Urinary bladder (tissue), 4 donors: Measurements from ENCODE around the gene PRDM16. TPM values are rescaled to one million over a fixed set of nuclear protein-coding genes. Genes with fewer than 3 reads are reported as not detected.

Experiments used
- DNase-seq: peaks from one replicate; pipeline ENCODE4 v3.0.0-alpha.2; 2015; ENCODE audit errors: extremely low spot score
- H3K27ac ChIP-seq: one replicate; pipeline ENCODE4 v1.5.1; 2013; ENCODE audit warnings: low read depth, mild to moderate bottlenecking, moderate library complexity
- H3K36me3 ChIP-seq: one replicate; pipeline ENCODE4 v1.6.1; 2013; ENCODE audit warnings: mild to moderate bottlenecking, moderate library complexity; ENCODE audit not compliant: insufficient read depth
- H3K4me1 ChIP-seq: one replicate; pipeline ENCODE4 v1.6.1; 2013; ENCODE audit warnings: mild to moderate bottlenecking, moderate library complexity; ENCODE audit not compliant: insufficient read depth
- H3K4me3 ChIP-seq: one replicate; pipeline ENCODE4 v1.5.1; 2013; ENCODE audit warnings: low read depth, low read length
- WGBS: extraction: QIAGEN DNeasy Blood & Tissue Kit; methylation state at CpG from one replicate; pipeline ENCODE4 v1.1.7; 2013; 5-methylcytosine and 5-hydroxymethylcytosine counted together
- polyA plus RNA-seq: library from polyadenylated mRNA; stranded (reverse); fragments of 200-250 nt; gene quantifications from one replicate; pipeline ENCODE4 v1.2.3, GENCODE V29; 2013
- total RNA-seq: library from RNA; depleted of rRNA; stranded (reverse); fragments of >200 nt; gene quantifications from one replicate; pipeline ENCODE4 v1.2.3, GENCODE V29; 2014
- donor health status: healthy with polysubstance abuse.
- donor health status: healthy.

The PRDM16 gene
- total and polyA plus RNA-seq, 2 donors = 2.8 to 3.7 TPM

GRCh38 chr1:3113047-3113740 lies 44.2 kb downstream of the PRDM16 start:
- no peaks in the 10 kb centered on the region for H3K4me1 ChIP-seq
- 75% methylated on average over 20 of the region's 20 CpGs for WGBS
- H3K27ac ChIP-seq = no peak overlapping the region
- no peaks in the 10 kb centered on the region for H3K36me3 ChIP-seq
- no peak overlapping the region for H3K4me3 ChIP-seq
- DNase-seq = no peak

- no peaks in the 10 kb centered on the region for H3K4me1 ChIP-seq
- 63% methylated on average over 6 of the region's 6 CpGs for WGBS
- H3K27ac ChIP-seq = no peak overlapping the region
- no peak overlapping the region for H3K4me3 ChIP-seq
- no peaks in the 10 kb centered on the region for H3K36me3 ChIP-seq
- no peak for DNase-seq
Measured at GRCh38 chr1:3113741-3114056, 44.7 kb downstream of the PRDM16 start.

GRCh38 chr1:3114131-3114744 lies 45.2 kb downstream of the PRDM16 start:
- H3K4me3 ChIP-seq = no peak overlapping the region
- H3K36me3 ChIP-seq = no peaks in the 10 kb centered on the region
- no peak overlapping the region for H3K27ac ChIP-seq
- WGBS = 94% methylated on average over 49 of the region's 49 CpGs
- H3K4me1 ChIP-seq = no peaks in the 10 kb centered on the region
- no peak for DNase-seq

GRCh38 chr1:3114846-3115245 lies 45.8 kb downstream of the PRDM16 start:
- no peaks in the 10 kb centered on the region for H3K4me1 ChIP-seq
- DNase-seq = no peak
- WGBS = 85% methylated on average over 8 of the region's 8 CpGs
- H3K36me3 ChIP-seq = no peaks in the 10 kb centered on the region
- no peak overlapping the region for H3K27ac ChIP-seq
- no peak overlapping the region for H3K4me3 ChIP-seq

GRCh38 chr1:3115275-3116149 lies 46.5 kb downstream of the PRDM16 start:
- Histone ChIP-seq H3K4me3 (no peak overlapping the region), H3K27ac (no peak overlapping the region), H3K36me3 (no peaks in the 10 kb centered on the region), H3K4me1 (no peaks in the 10 kb centered on the region)
- no peak for DNase-seq
- 85% methylated on average over 38 of the region's 38 CpGs for WGBS

- H3K4me3 ChIP-seq = no peak overlapping the region
- 90% methylated on average over 18 of the region's 18 CpGs for WGBS
- H3K4me1 ChIP-seq = no peaks in the 10 kb centered on the region
- no peaks in the 10 kb centered on the region for H3K36me3 ChIP-seq
- no peak overlapping the region for H3K27ac ChIP-seq
- no peak for DNase-seq
Measured at GRCh38 chr1:3116150-3116510, 47.1 kb downstream of the PRDM16 start.

- Histone ChIP-seq H3K4me1 (no peaks in the 10 kb centered on the region), H3K4me3 (no peak overlapping the region), H3K36me3 (no peaks in the 10 kb centered on the region), H3K27ac (no peak overlapping the region)
- 73% methylated on average over 13 of the region's 13 CpGs for WGBS
- no peak for DNase-seq
Measured at GRCh38 chr1:3116560-3116959, 47.6 kb downstream of the PRDM16 start.

- DNase-seq = no peak
- WGBS = 96% methylated on average over 16 of the region's 16 CpGs
- no peaks in the 10 kb centered on the region for H3K4me1 ChIP-seq
Measured at GRCh38 chr1:3117879-3118278, 48.9 kb downstream of the PRDM16 start.

GRCh38 chr1:3119061-3119460 lies 50.1 kb downstream of the PRDM16 start:
- Histone ChIP-seq H3K27ac (no peak overlapping the region), H3K36me3 (no peaks in the 10 kb centered on the region), H3K4me1 (no peaks in the 10 kb centered on the region), H3K4me3 (no peak overlapping the region)
- DNase-seq = no peak
- WGBS = 90% methylated on average over 14 of the region's 14 CpGs

More at GRCh38 chr1:3117879-3118278, 48.9 kb downstream of the PRDM16 start:
- H3K27ac ChIP-seq = no peak overlapping the region
- H3K36me3 ChIP-seq = no peaks in the 10 kb centered on the region
- no peak overlapping the region for H3K4me3 ChIP-seq

- no peaks in the 10 kb centered on the region for H3K36me3 ChIP-seq
- DNase-seq = no peak
- H3K4me3 ChIP-seq = no peak overlapping the region
- no peaks in the 10 kb centered on the region for H3K4me1 ChIP-seq
- H3K27ac ChIP-seq = no peak overlapping the region
- WGBS = 61% methylated on average over 10 of the region's 10 CpGs
Measured at GRCh38 chr1:3119725-3120124, 50.7 kb downstream of the PRDM16 start.

- WGBS = 58% methylated on average over 17 of the region's 17 CpGs
- no peak overlapping the region for H3K4me3 ChIP-seq
- no peak for DNase-seq
- no peaks in the 10 kb centered on the region for H3K36me3 ChIP-seq
- H3K27ac ChIP-seq = no peak overlapping the region
- no peaks in the 10 kb centered on the region for H3K4me1 ChIP-seq
Measured at GRCh38 chr1:3120140-3120539, 51.1 kb downstream of the PRDM16 start.

GRCh38 chr1:3120994-3121393 lies 52.0 kb downstream of the PRDM16 start:
- no peak overlapping the region for H3K4me3 ChIP-seq
- no peaks in the 10 kb centered on the region for H3K36me3 ChIP-seq
- no peak overlapping the region for H3K27ac ChIP-seq
- H3K4me1 ChIP-seq = no peaks in the 10 kb centered on the region
- no peak for DNase-seq
- 85% methylated on average over 14 of the region's 14 CpGs for WGBS

- no peak overlapping the region for H3K27ac ChIP-seq
- no peak overlapping the region for H3K4me3 ChIP-seq
- WGBS = 84% methylated on average over 46 of the region's 46 CpGs
- H3K4me1 ChIP-seq = no peaks in the 10 kb centered on the region
- no peaks in the 10 kb centered on the region for H3K36me3 ChIP-seq
- DNase-seq = no peak
Measured at GRCh38 chr1:3121401-3122210, 52.6 kb downstream of the PRDM16 start.
